ENCODE results near the gene EIF4E2. TPM values are rescaled to one million over a fixed set of nuclear protein-coding genes. Genes with fewer than 3 reads are reported as not detected.

Gene EIF4E2
- total RNA-seq, 2 experiments from 2014 or later: 59.9 to 81.1 TPM

- H3K9me3 Mint-ChIP-seq (ENCODE audit: low read depth): peaks cover 4% of the 10 kb centered on the region
- H3K27ac Mint-ChIP-seq: no peak overlapping the region
- CTCF ChIA-PET: no interaction called here
- H3K27me3 Mint-ChIP-seq: peaks cover 6% of the 10 kb centered on the region
- no peaks in the 10 kb centered on the region for H3K36me3 Mint-ChIP-seq
- peaks cover 7% of the 10 kb centered on the region for H3K4me1 Mint-ChIP-seq
- no peak for DNase-seq
- ATAC-seq: no peak
- H3K4me3 Mint-ChIP-seq: no peak overlapping the region
Observed at GRCh38 chr2:232535761-232536530, 14.5 kb upstream of the EIF4E2 start.

DNA sequence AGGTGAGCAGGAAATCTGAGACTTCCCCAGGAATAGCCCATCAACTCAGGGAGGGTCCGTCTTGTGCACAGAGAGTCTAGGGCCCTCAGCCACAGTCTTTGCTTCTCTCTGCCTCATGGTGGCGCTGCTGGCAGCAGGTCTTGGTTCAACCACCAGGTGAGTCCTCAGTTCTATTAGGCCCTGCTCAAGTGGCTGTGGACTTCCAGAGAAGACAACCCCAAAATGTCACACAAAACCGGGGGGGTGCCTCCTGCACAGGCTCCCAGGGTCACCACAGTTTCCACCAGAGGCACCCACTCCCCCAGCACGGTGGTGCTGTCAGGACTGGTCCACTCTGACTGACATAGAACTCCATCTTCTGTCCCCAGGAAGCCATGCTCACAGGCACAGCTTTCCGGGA, 13.4 kb upstream of the EIF4E2 start:
- no peak for ATAC-seq
- H3K27ac Mint-ChIP-seq: no peak overlapping the region
- CTCF ChIA-PET: no interaction called here
- H3K4me1 Mint-ChIP-seq: peaks cover 7% of the 10 kb centered on the region
- peaks cover 6% of the 10 kb centered on the region for H3K27me3 Mint-ChIP-seq
- no peak for DNase-seq
- no peak overlapping the region for H3K4me3 Mint-ChIP-seq
- no peaks in the 10 kb centered on the region for H3K36me3 Mint-ChIP-seq
- peaks cover 4% of the 10 kb centered on the region for H3K9me3 Mint-ChIP-seq (ENCODE audit: low read depth)

- CTCF ChIA-PET: no interaction called here
- Mint-ChIP-seq H3K27me3 (peaks cover 6% of the 10 kb centered on the region), H3K27ac (no peak overlapping the region), H3K4me3 (no peak overlapping the region), H3K36me3 (no peaks in the 10 kb centered on the region), H3K4me1 (peaks cover 7% of the 10 kb centered on the region), H3K9me3 (ENCODE audit: low read depth) (peaks cover 4% of the 10 kb centered on the region)
- ATAC-seq: no peak
- DNase-seq: no peak
Observed at GRCh38 chr2:232537499-232537898, 13.0 kb upstream of the EIF4E2 start.

DNA sequence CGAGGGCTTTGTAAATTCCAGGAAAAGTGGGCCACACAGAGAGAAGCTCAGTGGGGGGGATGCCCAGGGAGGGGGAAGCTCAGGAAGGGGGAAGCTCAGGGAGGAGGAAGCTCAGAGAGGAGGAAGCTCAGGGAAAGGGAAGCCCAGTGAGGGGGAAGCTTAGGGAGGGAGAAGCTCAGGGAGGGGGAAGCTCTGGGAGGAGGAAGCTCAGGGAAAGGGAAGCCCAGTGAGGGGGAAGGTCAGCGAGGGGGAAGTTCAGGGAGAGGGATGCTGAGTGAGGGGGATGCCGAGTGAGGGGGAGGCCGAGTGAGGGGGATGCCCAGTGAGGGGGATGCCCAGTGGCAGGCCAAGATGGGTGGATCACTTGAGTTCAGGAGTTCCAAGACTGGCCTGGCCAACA, 11.8 kb upstream of the EIF4E2 start:
- DNase-seq (no peak), ATAC-seq (no peak)
- H3K4me1 Mint-ChIP-seq: peaks cover 7% of the 10 kb centered on the region
- CTCF ChIA-PET: interaction anchor here (0.7 kb wide), 2 partner anchors 11 to 601 kb away, joined by 3 read pairs; no protein-coding TSS in a partner anchor
- H3K9me3 Mint-ChIP-seq (ENCODE audit: low read depth): peaks cover 4% of the 10 kb centered on the region
- H3K4me3 Mint-ChIP-seq: no peak overlapping the region
- H3K36me3 Mint-ChIP-seq: no peaks in the 10 kb centered on the region
- peaks cover 6% of the 10 kb centered on the region for H3K27me3 Mint-ChIP-seq
- H3K27ac Mint-ChIP-seq: no peak overlapping the region

GRCh38 chr2:232539298-232540231, 10.9 kb upstream of the EIF4E2 start, which contains the start of gene CHRNG:
CHRNG (plus strand) TSS chr2:232539692; CDS start chr2:232539748, 56 bp downstream.
- Mint-ChIP-seq H3K27ac (no peak within 1 kb of the TSS), H3K27me3 (peaks cover 6% of the 10 kb centered on the region), H3K9me3 (ENCODE audit: low read depth) (peaks cover 4% of the 10 kb centered on the region), H3K4me3 (no peak within 1 kb of the TSS), H3K4me1 (peaks cover 7% of the 10 kb centered on the region), H3K36me3 (peaks cover 2% of the 10 kb centered on the region)
- DNase-seq (no peak), ATAC-seq (no peak)
- CTCF ChIA-PET: no interaction called here

DNA sequence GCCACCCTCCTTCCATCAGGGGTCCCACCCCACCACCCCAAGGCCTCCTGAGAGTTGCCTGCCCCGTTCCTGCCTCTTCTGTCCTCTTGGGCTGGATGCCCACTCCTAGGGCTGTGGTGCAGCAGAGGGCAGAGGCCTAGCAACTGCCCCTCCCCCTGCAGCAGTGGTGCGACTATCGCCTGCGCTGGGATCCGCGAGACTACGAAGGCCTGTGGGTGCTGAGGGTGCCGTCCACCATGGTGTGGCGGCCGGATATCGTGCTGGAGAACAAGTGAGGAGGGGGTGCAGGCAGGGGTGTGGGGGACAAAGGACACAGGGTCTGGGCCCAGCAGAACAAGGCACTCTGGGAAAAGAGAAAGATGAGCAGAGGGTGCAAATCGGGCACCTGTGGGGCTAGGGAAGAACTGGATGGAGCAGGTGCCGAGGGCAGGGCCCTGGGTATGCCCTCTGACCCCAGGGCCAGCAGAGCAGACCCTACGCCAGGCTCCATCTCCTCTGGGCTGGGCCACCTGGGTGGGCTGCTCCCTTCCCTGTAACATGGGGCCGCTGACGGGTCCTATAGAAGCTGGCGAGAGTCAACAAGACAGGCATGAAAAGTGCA, 9.9 kb upstream of the EIF4E2 start:
- Mint-ChIP-seq H3K9me3 (ENCODE audit: low read depth) (peaks cover 4% of the 10 kb centered on the region), H3K27me3 (peaks cover 6% of the 10 kb centered on the region), H3K4me3 (no peak overlapping the region), H3K4me1 (peaks cover 7% of the 10 kb centered on the region), H3K36me3 (peaks cover 2% of the 10 kb centered on the region), H3K27ac (no peak overlapping the region)
- CTCF ChIA-PET: interaction anchor here (0.9 kb wide), 1 partner anchor 10 kb away, joined by 3 read pairs; the partner anchor contains the start of genes EIF4E2 and TIGD1
- DNase-seq: no peak
- ATAC-seq: no peak

DNA sequence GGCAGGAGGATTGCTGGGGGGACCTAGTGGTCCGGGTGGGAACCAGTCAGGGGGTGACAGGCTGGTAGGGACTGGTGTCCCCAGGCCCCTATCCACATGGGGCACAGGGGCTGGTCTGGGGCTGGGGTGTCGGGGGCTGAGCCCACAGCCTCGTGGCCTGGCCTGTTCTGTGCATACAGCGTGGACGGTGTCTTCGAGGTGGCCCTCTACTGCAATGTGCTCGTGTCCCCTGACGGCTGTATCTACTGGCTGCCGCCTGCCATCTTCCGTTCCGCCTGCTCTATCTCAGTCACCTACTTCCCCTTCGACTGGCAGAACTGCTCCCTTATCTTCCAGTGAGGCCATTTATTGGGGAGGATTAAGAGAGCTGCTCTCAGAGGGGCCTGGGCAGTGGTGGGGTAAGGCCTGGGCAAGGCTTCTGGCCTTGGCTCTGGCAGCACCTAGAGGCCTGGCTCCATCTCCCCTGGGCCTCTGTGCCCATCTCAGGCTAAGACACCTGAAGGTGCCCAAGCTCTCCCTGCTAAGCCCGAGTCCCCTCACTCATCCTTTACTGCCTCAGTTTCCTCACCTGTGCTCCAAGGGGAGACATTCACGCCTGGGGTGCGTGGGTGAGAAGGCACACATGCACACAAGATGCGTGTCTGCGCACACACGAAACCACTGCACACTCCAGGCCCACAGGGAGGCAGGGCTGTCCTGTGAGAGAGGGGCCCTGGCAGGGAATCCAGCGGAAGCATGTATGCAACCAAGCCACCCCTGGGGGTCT, 9.1 kb upstream of the EIF4E2 start:
- Mint-ChIP-seq H3K4me3 (no peak overlapping the region), H3K27me3 (peaks cover 6% of the 10 kb centered on the region), H3K9me3 (ENCODE audit: low read depth) (peaks cover 3% of the 10 kb centered on the region), H3K4me1 (peaks cover 10% of the 10 kb centered on the region), H3K36me3 (peaks cover 2% of the 10 kb centered on the region), H3K27ac (no peak overlapping the region)
- ATAC-seq (no peak), DNase-seq (no peak)
- CTCF ChIA-PET: interaction anchor here (0.9 kb wide), 1 partner anchor 9 kb away, joined by 3 read pairs; the partner anchor contains the start of genes EIF4E2 and TIGD1

GRCh38 chr2:232541961-232542714, 8.4 kb upstream of the EIF4E2 start:
- no peak overlapping the region for H3K27ac Mint-ChIP-seq

DNA sequence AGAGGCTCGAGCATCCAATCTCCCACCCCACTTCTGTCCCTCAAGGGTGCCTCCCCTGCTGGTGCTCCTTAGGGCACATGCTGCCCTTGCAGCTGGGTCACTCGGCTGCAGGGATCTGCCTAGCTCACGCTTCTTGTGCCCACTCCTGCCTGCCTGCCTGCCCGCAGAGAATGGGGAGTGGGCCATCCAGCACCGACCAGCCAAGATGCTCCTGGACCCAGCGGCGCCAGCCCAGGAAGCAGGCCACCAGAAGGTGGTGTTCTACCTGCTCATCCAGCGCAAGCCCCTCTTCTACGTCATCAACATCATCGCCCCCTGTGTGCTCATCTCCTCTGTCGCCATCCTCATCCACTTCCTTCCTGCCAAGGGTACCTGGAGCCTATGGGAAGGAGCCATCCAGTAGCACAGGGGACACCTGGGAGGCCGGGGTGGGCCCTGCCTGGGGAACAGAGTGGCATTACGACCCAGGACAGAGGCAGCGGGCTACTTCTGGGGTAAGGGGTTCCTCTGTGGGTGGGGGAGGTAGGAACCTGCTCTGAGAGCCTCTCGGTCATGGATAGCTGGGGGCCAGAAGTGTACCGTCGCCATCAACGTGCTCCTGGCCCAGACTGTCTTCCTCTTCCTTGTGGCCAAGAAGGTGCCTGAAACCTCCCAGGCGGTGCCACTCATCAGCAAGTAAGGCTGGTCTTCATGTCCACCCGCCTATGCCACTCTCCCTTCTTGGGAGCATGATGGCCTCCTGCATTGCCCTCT, 7.6 kb upstream of the EIF4E2 start:
- CTCF ChIA-PET: no interaction called here
- peaks cover 4% of the 10 kb centered on the region for H3K27me3 Mint-ChIP-seq
- H3K9me3 Mint-ChIP-seq (ENCODE audit: low read depth): no peaks in the 10 kb centered on the region
- ATAC-seq (no peak), DNase-seq (no peak)
- no peak overlapping the region for H3K27ac Mint-ChIP-seq
- H3K4me3 Mint-ChIP-seq: no peak overlapping the region
- H3K36me3 Mint-ChIP-seq: peaks cover 9% of the 10 kb centered on the region
- H3K4me1 Mint-ChIP-seq: peaks cover 21% of the 10 kb centered on the region

More at GRCh38 chr2:232541961-232542714, 8.4 kb upstream of the EIF4E2 start:
- DNase-seq (no peak), ATAC-seq (no peak)
- H3K4me1 Mint-ChIP-seq: peaks cover 14% of the 10 kb centered on the region
- CTCF ChIA-PET: no interaction called here
- peaks cover 6% of the 10 kb centered on the region for H3K27me3 Mint-ChIP-seq
- H3K4me3 Mint-ChIP-seq: no peak overlapping the region
- peaks cover 5% of the 10 kb centered on the region for H3K36me3 Mint-ChIP-seq
- H3K9me3 Mint-ChIP-seq (ENCODE audit: low read depth): no peaks in the 10 kb centered on the region

GRCh38 chr2:232543491-232543890, 7.0 kb upstream of the EIF4E2 start:
- H3K4me3 Mint-ChIP-seq: no peak overlapping the region
- peaks cover 14% of the 10 kb centered on the region for H3K36me3 Mint-ChIP-seq
- no peak overlapping the region for H3K27ac Mint-ChIP-seq
- H3K4me1 Mint-ChIP-seq: peaks cover 22% of the 10 kb centered on the region
- no peaks in the 10 kb centered on the region for H3K9me3 Mint-ChIP-seq (ENCODE audit: low read depth)
- ATAC-seq: no peak
- H3K27me3 Mint-ChIP-seq: no peaks in the 10 kb centered on the region
- CTCF ChIA-PET: no interaction called here
- no peak for DNase-seq

DNA sequence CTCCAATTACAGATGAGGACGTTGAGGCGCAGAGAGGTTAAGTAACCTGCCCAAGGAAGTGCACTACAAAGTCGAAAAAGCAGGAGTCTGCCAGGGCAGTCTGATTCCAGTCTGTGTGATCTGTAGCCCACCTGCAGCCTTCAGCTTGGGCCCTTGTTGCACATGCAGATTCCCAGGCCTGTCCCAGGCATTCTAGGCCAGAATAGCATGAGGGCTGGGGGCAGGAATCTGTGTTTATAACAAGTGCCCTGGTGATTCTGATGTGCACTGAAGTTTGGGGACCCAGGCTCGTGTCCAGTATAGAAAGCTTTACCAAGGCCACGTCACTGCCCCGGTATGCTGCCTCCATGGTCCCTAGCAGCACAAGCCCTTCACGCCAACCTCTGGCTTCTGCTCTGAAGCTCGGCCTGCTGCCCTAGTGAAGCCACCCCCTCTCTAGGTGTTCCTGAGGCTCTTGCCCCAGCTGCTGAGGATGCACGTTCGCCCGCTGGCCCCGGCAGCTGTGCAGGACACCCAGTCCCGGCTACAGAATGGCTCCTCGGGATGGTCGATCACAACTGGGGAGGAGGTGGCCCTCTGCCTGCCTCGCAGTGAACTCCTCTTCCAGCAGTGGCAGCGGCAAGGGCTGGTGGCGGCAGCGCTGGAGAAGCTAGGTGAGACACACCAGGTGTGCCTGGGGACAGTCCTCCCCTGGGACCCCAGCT, 6.4 kb upstream of the EIF4E2 start:
- CTCF ChIA-PET: no interaction called here
- ATAC-seq: no peak

More for the DNA sequence above, 6.4 kb upstream of the EIF4E2 start:
- no peak overlapping the region for H3K27ac Mint-ChIP-seq
- no peak for DNase-seq
- peaks cover 26% of the 10 kb centered on the region for H3K4me1 Mint-ChIP-seq
- no peaks in the 10 kb centered on the region for H3K9me3 Mint-ChIP-seq (ENCODE audit: low read depth)
- peaks cover 20% of the 10 kb centered on the region for H3K36me3 Mint-ChIP-seq
- no peaks in the 10 kb centered on the region for H3K27me3 Mint-ChIP-seq
- no peak overlapping the region for H3K4me3 Mint-ChIP-seq

Measured in activated CD8-positive, alpha-beta memory T cell treated with anti-CD3 and anti-CD28 coated beads, Interleukin-2, amount 10 ng/mL, durations not matched to agents 7 days and 5 days (primary cell).